Mucosa of stomach (tissue), 1 donor: Measurements from ENCODE around the gene CHPT1.
"Not testable (repeated sequence)": the region's sequence is repeated elsewhere in the genome, so short reads cannot be mapped to it uniquely, and the experiment has no call there.

Experiments used
- H3K27me3 ChIP-seq: one replicate; pipeline ENCODE4 v1.7.0; 2013; ENCODE audit warnings: mild to moderate bottlenecking, low read length; ENCODE audit not compliant: control insufficient read depth, insufficient read depth
- H3K36me3 ChIP-seq: one replicate; pipeline ENCODE4 v1.7.0; 2013; ENCODE audit warnings: low read length; ENCODE audit not compliant: control insufficient read depth, insufficient read depth
- H3K4me1 ChIP-seq: one replicate; pipeline ENCODE4 v1.7.0; 2013; ENCODE audit warnings: mild to moderate bottlenecking, low read length; ENCODE audit not compliant: control insufficient read depth, insufficient read depth
- H3K4me3 ChIP-seq: one replicate; pipeline ENCODE4 v1.7.0; 2013; ENCODE audit warnings: low read length
- H3K9ac ChIP-seq: one replicate; pipeline ENCODE4 v1.7.0; 2013; ENCODE audit warnings: mild to moderate bottlenecking, low read length, moderate library complexity
- H3K9me3 ChIP-seq: one replicate; pipeline ENCODE4 v1.7.0; 2013; ENCODE audit warnings: mild to moderate bottlenecking, low read length, moderate library complexity; ENCODE audit not compliant: control insufficient read depth
- donor health status: Pancreatic carcinoma.

The CHPT1 gene

DNA sequence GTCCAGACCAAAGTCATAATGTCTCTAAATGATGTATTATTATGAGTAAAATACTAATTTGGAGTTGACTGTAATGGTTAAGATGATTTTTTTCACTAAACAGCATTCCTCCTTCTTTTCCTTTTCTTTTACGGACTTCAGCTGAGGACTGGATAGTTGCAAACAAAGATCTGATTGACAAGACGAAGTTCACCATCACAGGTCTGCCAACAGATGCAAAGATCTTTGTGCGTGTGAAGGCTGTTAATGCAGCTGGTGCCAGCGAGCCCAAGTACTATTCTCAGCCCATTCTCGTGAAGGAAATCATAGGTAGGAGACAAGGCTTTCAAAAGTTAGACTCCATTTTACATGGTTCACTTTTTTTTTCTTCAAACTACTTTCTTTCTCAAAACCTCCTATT is 29.8 kb upstream of the CHPT1 start:
- no peak overlapping the region for H3K4me3 ChIP-seq
- H3K36me3 ChIP-seq, result no peaks in the 10 kb centered on the region

GRCh38 chr12:101670007-101670671 is 27.3 kb upstream of the CHPT1 start:
- Histone ChIP-seq H3K9me3 (no peaks in the 10 kb centered on the region), H3K27me3 (no peaks in the 10 kb centered on the region), H3K9ac (no peak overlapping the region), H3K36me3 (no peaks in the 10 kb centered on the region), H3K4me3 (no peak overlapping the region), H3K4me1 (peaks cover 17% of the 10 kb centered on the region)

More for the DNA sequence above, 29.8 kb upstream of the CHPT1 start:
- H3K27me3 ChIP-seq, result no peaks in the 10 kb centered on the region
- no peaks in the 10 kb centered on the region for H3K9me3 ChIP-seq
- no peak overlapping the region for H3K9ac ChIP-seq
- H3K4me1 ChIP-seq, result peaks cover 10% of the 10 kb centered on the region

DNA sequence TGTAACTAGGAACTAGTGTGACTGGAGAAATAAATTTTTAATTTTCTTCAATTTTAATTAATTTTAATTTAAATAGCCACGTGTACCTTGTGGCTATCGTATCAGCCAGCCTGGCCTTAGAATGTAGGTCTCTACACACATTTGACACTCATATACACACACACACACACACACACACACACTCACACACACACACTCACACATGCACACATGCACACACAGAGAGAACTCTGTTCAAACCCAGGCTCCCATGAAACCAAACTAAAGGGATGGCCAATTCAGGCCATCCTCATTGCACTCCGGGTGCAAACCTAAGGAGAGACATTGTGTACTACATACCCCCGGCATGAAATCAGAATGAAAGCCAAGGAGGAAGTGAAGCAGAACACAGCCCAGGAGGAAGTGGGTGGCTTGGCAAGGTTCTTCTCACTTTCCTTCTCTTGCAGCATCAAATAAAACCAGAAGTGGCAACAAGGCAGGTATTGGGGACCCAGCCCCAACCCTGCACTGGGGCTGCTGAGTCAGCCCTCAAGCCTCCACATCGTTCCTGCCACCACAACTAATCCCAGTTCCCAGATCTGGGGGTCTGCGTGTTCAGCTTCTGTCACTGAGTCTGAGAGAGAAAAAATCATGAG is 26.2 kb upstream of the CHPT1 start:
- Histone ChIP-seq H3K9ac (no peak overlapping the region), H3K4me3 (no peak overlapping the region), H3K36me3 (no peaks in the 10 kb centered on the region), H3K27me3 (no peaks in the 10 kb centered on the region), H3K4me1 (peaks cover 17% of the 10 kb centered on the region), H3K9me3 (no peaks in the 10 kb centered on the region)

GRCh38 chr12:101671833-101672232 is 25.6 kb upstream of the CHPT1 start:
- Histone ChIP-seq H3K9ac (no peak overlapping the region), H3K36me3 (no peaks in the 10 kb centered on the region), H3K9me3 (no peaks in the 10 kb centered on the region), H3K27me3 (no peaks in the 10 kb centered on the region), H3K4me3 (no peak overlapping the region), H3K4me1 (peaks cover 17% of the 10 kb centered on the region)

GRCh38 chr12:101675555-101675954 is 21.9 kb upstream of the CHPT1 start:
- Histone ChIP-seq H3K4me3 (no peak overlapping the region), H3K9me3 (no peaks in the 10 kb centered on the region), H3K36me3 (no peaks in the 10 kb centered on the region), H3K4me1 (peaks cover 17% of the 10 kb centered on the region), H3K9ac (no peak overlapping the region), H3K27me3 (no peaks in the 10 kb centered on the region)

DNA sequence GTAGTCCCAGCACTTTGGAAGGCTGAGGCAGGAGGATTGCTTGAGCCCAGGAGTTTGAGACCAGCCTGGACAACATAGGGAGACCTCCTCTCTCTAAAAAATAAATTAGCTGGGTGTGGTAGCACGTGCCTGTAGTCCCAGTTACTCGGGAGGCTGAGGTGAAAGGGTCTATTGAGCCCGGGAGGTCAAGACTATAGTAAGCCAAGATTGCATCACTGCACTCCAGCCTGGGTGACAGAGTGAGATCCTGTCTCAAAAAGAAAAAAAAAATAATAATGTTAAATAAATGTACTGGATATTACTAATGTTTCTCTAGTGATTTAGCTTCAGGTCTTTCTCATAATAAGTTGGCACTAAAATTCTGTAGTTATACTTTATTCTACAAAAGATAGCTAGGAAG is 20.9 kb upstream of the CHPT1 start:
- H3K4me1 ChIP-seq, result peaks cover 13% of the 10 kb centered on the region
- H3K4me3 ChIP-seq, H3K36me3 ChIP-seq, H3K9ac ChIP-seq, H3K9me3 ChIP-seq, H3K27me3 ChIP-seq: not testable (repeated sequence)

GRCh38 chr12:101678081-101678480 is 19.4 kb upstream of the CHPT1 start:
- Histone ChIP-seq H3K36me3 (no peaks in the 10 kb centered on the region), H3K4me1 (peaks cover 2% of the 10 kb centered on the region), H3K9ac (no peak overlapping the region), H3K9me3 (no peaks in the 10 kb centered on the region), H3K27me3 (no peaks in the 10 kb centered on the region), H3K4me3 (no peak overlapping the region)

DNA sequence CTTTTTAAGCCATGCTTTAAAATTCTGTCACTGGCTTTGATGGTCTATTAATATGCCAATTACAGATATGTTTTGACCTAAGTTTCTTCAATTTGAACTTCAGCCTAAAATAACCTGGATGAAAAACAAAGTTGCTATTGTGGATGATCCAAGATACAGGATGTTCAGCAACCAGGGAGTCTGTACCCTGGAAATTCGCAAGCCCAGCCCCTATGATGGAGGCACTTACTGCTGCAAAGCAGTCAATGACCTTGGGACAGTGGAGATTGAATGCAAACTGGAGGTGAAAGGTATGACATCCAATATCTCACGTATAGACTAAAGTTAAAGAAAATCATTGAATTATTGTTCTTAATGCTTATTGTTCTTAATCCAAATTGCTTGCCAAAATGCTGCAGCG is 17.2 kb upstream of the CHPT1 start:
- H3K27me3 ChIP-seq, result no peaks in the 10 kb centered on the region
- no peak overlapping the region for H3K4me3 ChIP-seq
- no peaks in the 10 kb centered on the region for H3K4me1 ChIP-seq
- no peaks in the 10 kb centered on the region for H3K9me3 ChIP-seq
- no peak overlapping the region for H3K9ac ChIP-seq
- H3K36me3 ChIP-seq, result no peaks in the 10 kb centered on the region

DNA sequence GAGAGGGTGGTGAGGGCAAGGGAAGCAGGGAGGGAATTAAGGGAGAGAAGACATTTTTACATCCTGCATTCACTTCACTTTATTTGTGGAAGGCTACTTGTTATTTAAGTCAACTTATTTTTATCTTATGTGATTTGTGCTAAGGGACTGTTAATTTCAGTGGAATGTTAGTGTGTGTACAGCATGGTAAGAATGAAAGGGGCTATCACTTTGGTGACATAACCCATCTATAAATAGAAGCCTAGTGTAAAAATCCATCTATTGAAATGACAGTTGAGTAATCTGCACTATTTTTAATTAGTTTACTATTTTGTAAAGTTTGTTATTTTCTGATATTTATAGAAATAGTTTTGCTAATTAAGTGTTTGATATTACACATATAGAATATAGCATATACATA is 16.8 kb upstream of the CHPT1 start:
- Histone ChIP-seq H3K9ac (no peak overlapping the region), H3K4me3 (no peak overlapping the region), H3K27me3 (no peaks in the 10 kb centered on the region), H3K4me1 (no peaks in the 10 kb centered on the region), H3K36me3 (no peaks in the 10 kb centered on the region), H3K9me3 (no peaks in the 10 kb centered on the region)

DNA sequence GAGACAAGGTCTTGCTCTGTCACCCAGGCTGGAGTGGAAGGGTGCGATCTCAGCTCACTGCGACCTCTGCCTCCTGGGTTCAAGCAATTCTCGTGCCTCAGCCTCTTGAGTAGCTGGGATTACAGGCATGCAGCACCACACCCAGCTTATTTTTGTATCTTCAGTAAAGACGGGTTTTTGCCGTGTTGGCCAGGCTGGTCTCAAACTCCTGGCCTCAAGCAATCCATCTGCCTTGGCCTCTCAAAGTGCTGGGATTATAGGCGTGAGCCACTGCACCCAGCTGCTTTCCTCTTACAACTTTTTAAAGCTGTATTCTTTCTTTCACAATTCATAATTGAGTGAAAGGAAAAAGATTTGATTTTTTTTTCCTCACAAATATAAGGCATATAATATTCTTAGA is 15.8 kb upstream of the CHPT1 start:
- not testable (repeated sequence) for H3K4me1 ChIP-seq, H3K27me3 ChIP-seq, H3K9ac ChIP-seq, H3K9me3 ChIP-seq, H3K36me3 ChIP-seq, H3K4me3 ChIP-seq

DNA sequence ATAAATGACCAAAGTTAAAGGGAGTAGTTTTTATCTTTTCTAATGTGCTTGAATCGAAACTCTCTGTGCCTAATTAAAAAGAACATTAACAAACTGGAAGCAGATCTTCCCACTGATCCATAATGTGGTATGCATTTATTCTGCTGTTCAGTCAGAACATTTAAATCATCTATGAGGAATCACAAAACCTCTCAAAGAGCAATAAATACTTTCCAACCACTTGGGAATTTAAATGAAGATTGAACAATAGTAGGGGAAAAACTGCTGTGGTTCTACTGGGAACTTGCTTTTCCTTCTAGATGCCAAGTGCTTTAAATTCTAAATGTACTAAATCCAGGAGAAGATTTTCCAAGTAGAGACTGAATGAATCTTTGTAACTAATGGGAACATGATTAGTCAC is 12.3 kb upstream of the CHPT1 start:
- H3K9me3 ChIP-seq, result no peaks in the 10 kb centered on the region
- no peak overlapping the region for H3K4me3 ChIP-seq
- no peak overlapping the region for H3K9ac ChIP-seq
- no peaks in the 10 kb centered on the region for H3K27me3 ChIP-seq
- no peaks in the 10 kb centered on the region for H3K4me1 ChIP-seq
- no peaks in the 10 kb centered on the region for H3K36me3 ChIP-seq

GRCh38 chr12:101686176-101686575 is 11.3 kb upstream of the CHPT1 start:
- no peaks in the 10 kb centered on the region for H3K9me3 ChIP-seq
- H3K27me3 ChIP-seq, result no peaks in the 10 kb centered on the region
- H3K36me3 ChIP-seq, result no peaks in the 10 kb centered on the region
- H3K9ac ChIP-seq, result no peak overlapping the region
- no peaks in the 10 kb centered on the region for H3K4me1 ChIP-seq
- no peak overlapping the region for H3K4me3 ChIP-seq
